HG03066 (cell line): ENCODE data around the gene UGCG.

ENCODE experiments used
- ATAC-seq: cut with Tn5 transposase; IDR thresholded peaks from one replicate; pipeline ENCODE4 v1.9.1; 2021; ENCODE audit warnings: low read depth; ENCODE audit not compliant: unreplicated experiment

UGCG gene

GRCh38 chr9:111917201-111917600 is 20.6 kb downstream of the UGCG start:
- ATAC-seq: no peak

DNA sequence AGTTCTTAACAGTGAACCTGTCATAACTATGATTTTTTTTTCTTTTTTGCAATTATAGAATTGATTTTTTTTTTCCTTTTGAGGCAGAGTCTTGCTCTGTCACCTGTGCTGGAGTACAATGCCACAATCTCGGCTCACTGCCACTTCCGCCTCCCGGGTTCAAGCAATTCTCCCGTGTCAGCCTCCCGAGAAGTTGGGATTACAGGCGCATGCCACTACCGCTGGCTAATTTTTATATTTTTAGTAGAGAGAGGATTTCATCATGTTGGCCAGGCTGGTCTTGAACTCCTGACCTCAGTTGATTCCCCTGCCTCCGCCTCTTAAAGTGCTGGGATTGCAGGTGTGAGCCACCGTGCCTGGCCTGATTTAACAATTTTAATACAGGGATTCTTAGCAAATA is 21.4 kb downstream of the UGCG start:
- ATAC-seq: no peak

- ATAC-seq: no peak
These were observed 23.3 kb downstream of the UGCG start for GRCh38 chr9:111919875-111920274.

DNA sequence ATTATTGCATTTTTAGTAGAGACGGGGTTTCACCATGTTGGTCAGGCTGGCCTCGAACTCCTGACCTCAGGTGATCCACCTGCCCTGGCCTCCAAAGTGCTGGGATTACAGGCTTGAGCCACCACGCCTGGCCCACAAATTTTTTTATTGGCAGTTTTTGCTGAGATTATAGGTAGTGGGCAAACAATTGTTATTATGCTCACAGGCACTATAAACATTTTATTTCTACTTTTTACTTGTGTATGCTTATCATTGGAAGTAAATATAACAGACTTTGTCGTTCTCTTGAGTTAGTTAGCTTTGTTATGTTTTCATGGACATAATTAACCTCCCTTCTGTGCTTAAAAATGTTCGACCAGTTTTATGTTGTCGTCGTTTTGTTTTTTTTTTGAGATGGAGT is 23.9 kb downstream of the UGCG start:
- no peak for ATAC-seq

GRCh38 chr9:111922324-111923013 is 25.9 kb downstream of the UGCG start:
- no peak for ATAC-seq

DNA sequence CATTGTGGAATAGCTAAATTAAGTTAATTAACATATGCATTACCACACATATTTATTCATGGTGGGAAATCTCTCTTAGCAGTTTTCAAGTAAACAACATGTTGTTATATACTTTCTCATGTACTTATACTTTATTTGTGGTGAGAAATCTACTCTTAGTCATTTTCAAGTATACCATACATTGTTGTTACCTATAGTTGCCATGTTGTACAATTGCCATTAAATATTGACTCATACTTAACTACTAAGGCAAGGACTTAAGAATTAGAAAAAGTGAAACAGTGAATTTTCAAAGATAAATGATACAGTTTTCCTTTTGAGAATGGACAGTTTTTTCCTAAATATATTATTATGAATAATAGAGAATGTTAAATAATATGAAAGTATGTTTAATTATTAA is 27.7 kb downstream of the UGCG start:
- no peak for ATAC-seq

- ATAC-seq: no peak
These were observed 28.6 kb downstream of the UGCG start for GRCh38 chr9:111925017-111925770.

DNA sequence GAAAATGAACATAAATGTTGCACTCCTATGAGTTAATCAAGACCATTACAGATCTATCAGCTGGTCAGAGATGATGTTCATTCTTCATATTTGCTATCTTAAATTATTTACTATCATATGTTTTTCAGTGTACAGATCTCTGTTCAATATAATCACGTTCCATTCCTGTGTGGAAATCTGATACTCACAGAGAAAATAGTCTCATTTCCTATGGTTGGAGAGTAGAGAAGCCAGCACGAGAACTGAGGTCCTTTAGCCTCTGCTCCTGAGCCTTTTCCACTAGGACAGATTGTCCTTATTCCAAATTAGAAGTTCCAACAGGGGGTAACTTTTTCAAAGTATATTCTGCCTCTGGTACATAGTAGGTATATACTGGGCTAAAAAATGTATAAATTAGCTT is 29.2 kb downstream of the UGCG start:
- no peak for ATAC-seq

- ATAC-seq: peak; percentile 99
These were observed 29.8 kb downstream of the UGCG start for GRCh38 chr9:111926421-111926875.

DNA sequence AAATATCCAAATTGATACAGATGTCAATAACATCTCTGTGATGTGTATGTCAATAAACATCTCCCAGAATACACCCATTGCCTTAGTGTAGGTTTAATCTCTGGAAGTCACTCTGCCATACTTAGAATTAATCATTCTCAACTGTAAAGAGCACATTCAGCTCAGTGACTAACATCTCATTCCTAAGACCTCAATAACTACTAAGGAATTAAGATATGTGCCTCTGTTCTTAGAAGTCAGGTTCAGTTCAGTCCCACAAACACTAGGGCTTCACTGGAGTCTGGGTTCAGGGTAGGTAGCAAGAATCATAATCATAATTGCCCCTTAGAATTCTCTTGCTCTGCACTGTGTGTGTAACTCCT is 31.7 kb downstream of the UGCG start:
- ATAC-seq: no peak

DNA sequence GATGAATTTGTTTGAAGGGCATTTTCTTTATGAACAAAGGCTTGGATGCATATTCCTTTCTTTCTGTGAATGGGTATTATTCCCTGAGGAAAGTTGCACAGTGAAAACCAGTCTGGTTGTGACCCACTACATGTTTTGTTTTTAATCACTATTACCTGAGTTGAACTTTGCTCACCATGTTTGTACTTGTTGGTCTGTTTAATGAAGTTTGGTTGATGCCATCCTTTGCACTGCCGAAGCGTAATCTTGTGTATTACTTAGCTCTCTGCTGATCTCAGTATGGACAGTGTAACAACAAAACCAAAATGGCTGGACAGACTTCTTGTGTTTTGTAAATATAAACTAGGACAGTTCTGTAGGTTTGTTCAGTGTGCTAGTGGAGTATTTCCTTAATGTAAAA is 38.1 kb downstream of the UGCG start:
- no peak for ATAC-seq

DNA sequence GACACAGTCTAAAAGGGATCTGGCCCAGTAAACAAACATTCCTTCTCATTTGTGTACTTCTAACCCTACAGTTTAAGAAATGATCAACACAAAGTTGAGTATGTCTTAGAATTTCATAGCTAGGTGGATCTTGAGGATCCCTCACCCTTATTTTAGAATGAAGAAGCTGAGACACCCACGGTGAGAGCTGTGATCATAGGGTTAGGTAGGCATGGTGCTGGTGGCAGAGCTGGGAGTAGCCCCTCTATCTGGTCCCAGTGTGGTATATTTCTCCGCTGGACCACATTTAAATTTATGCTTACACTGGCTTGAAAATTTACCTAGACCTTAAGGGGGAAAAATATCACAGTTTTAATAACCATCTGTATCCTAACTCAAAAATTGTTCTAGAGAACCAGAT is 39.8 kb downstream of the UGCG start:
- ATAC-seq: no peak

DNA sequence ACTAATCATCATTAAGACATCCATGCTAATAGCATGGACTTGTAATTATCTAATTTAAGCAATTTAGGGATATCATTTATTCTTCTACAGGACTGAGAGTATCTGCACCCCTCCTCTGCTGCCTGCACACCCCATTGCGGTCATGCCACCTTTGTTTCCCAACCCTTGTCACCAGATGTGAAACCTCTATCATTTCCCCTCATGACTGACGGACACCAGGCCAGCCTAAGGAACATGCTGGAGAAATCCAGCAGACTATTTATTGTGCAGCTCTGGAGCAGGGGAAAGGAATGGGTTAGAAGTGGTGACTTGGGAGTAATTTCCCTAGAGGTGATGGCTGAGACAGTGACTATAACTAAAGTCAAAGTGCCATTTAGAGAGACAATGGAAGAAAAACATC is 40.7 kb downstream of the UGCG start:
- ATAC-seq: no peak

- no peak for ATAC-seq
These were observed 41.3 kb downstream of the UGCG start for GRCh38 chr9:111937781-111938426.

- ATAC-seq: no peak
These were observed 41.8 kb downstream of the UGCG start for GRCh38 chr9:111938427-111938800.

DNA sequence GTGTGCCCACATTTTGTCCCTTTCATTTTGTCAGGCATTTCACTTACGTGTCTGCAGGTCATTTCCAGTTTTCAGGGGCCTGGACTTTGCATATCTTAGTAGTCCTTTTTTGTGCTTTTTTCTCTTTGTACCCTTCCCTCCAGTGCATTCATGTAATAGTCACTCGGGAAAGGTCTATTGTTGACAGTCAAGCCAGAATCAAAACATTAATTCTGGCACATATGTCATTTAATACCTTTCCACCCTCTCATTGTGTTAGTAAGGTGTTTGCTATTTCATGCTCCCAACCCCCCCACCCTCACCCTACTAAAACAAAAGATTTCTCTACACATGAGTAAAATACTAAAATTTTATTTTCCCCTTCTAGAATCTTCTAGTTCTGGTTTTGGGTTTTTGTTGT is 42.7 kb downstream of the UGCG start:
- no peak for ATAC-seq

DNA sequence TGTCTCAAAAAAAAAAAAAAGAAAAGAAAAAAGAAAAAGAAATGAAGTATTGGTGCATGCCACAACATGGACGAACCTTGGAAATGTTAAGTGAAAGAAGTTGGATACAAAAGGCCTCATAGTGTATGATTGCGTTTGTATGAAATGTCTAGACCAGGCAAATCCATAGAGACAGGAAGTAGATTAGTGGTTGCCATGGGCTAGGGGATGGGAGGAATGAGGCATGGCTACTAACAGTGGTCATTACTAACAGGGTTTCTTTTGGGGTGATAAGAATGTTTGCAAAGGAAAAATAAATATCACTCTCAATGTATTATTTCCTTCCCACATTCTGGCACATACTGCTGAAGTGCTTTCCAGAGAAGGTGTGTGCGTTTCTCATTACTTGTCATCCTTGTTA is 44.1 kb downstream of the UGCG start:
- no peak for ATAC-seq

GRCh38 chr9:111943200-111943599 is 46.6 kb downstream of the UGCG start:
- no peak for ATAC-seq

GRCh38 chr9:111943746-111944145 is 47.1 kb downstream of the UGCG start:
- no peak for ATAC-seq

GRCh38 chr9:111944241-111944866 is 47.7 kb downstream of the UGCG start:
- ATAC-seq: no peak

DNA sequence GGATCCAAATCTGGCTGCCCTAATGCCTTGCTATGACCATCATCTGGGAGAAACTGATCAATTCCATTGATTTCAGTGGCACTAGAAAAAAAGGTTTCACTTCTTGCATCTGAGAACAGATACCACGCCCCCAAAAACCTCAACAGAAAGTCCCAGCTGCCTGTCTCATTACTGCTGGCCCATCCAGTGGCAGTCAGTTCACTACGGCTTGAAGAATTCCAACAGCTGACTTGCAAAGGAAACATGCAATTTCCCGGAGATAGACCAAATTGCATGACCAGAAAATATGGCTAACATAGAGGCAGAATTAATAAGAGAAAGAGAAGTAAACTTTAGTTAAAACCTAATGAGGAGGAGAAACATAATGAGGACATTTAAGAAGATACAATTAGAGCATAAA is 48.6 kb downstream of the UGCG start:
- peak; percentile 80 for ATAC-seq
